Lower leg skin (tissue), 3 donors: ENCODE measurements around the gene LRBA.

Experiments
- POLR2A ChIP-seq, 2 donors: fragments of 450-650 bp; IDR thresholded peaks; one replicate each; pipeline ENCODE4 v1.6.1; 2016 to 2017; ENCODE audit warnings: antibody characterized with exemption in 2 of 2, mild to moderate bottlenecking in 1 of 2, moderate library complexity in 1 of 2
- TF ChIP-seq, protein P1 (sequence below), 3 donors: fragments of 450-650 bp; IDR thresholded peaks; one replicate each; pipeline ENCODE4 v1.5.1; 2016; ENCODE audit warnings: antibody characterized with exemption in 3 of 3, mild to moderate bottlenecking in 3 of 3, moderate library complexity in 2 of 3

DNA sequence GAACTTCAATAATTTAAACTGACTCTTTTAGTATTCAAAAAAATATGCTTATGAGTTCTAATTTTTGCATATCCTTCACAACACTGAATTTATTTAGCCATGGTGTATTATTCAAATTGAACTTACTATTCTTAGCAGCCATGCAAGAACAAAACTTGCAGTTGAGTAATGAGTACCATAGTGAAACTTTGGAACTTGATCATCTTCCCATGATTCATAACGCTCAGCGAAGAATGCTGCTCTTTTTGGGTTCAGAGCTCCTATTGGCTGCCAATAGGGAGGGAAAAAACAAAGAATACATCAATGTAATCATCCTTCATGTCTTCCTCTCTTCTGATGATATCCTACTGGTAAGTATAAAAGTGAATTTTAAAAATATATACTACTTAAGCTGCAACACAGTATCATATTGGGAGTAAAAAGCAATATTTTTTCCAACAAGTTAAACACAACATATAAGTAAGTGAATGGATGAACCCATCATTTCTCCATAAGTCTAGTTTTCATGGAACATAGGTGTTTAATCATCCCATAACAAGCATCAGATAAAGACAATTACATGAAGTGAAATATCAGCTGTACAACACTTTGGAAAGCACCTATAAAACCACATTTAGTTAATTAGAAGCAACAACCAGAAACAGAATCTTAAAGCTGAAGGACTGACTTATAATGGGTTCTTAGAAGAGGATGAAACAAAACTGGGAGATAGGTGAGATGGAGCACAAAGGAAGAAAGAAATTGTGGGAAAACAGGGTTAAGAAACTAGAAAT, 578.3 kb downstream of the LRBA start:
- TF ChIP-seq, protein P1, sequence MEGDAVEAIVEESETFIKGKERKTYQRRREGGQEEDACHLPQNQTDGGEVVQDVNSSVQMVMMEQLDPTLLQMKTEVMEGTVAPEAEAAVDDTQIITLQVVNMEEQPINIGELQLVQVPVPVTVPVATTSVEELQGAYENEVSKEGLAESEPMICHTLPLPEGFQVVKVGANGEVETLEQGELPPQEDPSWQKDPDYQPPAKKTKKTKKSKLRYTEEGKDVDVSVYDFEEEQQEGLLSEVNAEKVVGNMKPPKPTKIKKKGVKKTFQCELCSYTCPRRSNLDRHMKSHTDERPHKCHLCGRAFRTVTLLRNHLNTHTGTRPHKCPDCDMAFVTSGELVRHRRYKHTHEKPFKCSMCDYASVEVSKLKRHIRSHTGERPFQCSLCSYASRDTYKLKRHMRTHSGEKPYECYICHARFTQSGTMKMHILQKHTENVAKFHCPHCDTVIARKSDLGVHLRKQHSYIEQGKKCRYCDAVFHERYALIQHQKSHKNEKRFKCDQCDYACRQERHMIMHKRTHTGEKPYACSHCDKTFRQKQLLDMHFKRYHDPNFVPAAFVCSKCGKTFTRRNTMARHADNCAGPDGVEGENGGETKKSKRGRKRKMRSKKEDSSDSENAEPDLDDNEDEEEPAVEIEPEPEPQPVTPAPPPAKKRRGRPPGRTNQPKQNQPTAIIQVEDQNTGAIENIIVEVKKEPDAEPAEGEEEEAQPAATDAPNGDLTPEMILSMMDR (IDR thresholded peaks at IDR 0.05): no peak
- TF ChIP-seq POLR2A (IDR thresholded peaks at IDR 0.05): no peak
